HG03457 (cell line): ENCODE results near the gene TRPM5.

Experiments
- ATAC-seq: cut with Tn5 transposase; IDR thresholded peaks from one replicate; pipeline ENCODE4 v1.9.1; 2021; ENCODE audit warnings: moderate number of reproducible peaks; ENCODE audit not compliant: unreplicated experiment

The TRPM5 gene

GRCh38 chr11:2423157-2424025 lies 20.9 kb downstream of the TRPM5 start:
- no peak for ATAC-seq

GRCh38 chr11:2422461-2423156 lies 21.7 kb downstream of the TRPM5 start:
- no peak for ATAC-seq

GRCh38 chr11:2421996-2422395 lies 22.3 kb downstream of the TRPM5 start:
- no peak for ATAC-seq

GRCh38 chr11:2421226-2421994 lies 22.9 kb downstream of the TRPM5 start:
- no peak for ATAC-seq

- ATAC-seq: no peak
These were observed 23.6 kb downstream of the TRPM5 start for GRCh38 chr11:2420502-2421225.

- ATAC-seq: no peak
These were observed 24.4 kb downstream of the TRPM5 start for GRCh38 chr11:2419638-2420501.

GRCh38 chr11:2418693-2419360 lies 25.5 kb downstream of the TRPM5 start:
- no peak for ATAC-seq

- no peak for ATAC-seq
These were observed 26.2 kb downstream of the TRPM5 start for GRCh38 chr11:2417856-2418692.

GRCh38 chr11:2416765-2417164 lies 27.5 kb downstream of the TRPM5 start:
- ATAC-seq: no peak

GRCh38 chr11:2415601-2416380 lies 28.5 kb downstream of the TRPM5 start:
- no peak for ATAC-seq

GRCh38 chr11:2415171-2415570 lies 29.1 kb downstream of the TRPM5 start:
- ATAC-seq: no peak

- no peak for ATAC-seq
These were observed 29.7 kb downstream of the TRPM5 start for GRCh38 chr11:2414616-2415015.

GRCh38 chr11:2413742-2414579 lies 30.4 kb downstream of the TRPM5 start:
- no peak for ATAC-seq

GRCh38 chr11:2412323-2412722 lies 32.0 kb downstream of the TRPM5 start:
- ATAC-seq: no peak

GRCh38 chr11:2411446-2412305 lies 32.6 kb downstream of the TRPM5 start:
- no peak for ATAC-seq

GRCh38 chr11:2410616-2411015 lies 33.7 kb downstream of the TRPM5 start:
- ATAC-seq: no peak
